AG08396 (cell line): ENCODE measurements around the gene SLC27A2.
"Not testable (repeated sequence)": the region's sequence is repeated elsewhere in the genome, so short reads cannot be mapped to it uniquely, and the experiment has no call there.

Source experiments
- DNase-seq: peaks from one replicate; pipeline ENCODE4 v3.0.0; 2012; ENCODE audit warnings: low spot score, mixed read lengths

Gene SLC27A2

DNA sequence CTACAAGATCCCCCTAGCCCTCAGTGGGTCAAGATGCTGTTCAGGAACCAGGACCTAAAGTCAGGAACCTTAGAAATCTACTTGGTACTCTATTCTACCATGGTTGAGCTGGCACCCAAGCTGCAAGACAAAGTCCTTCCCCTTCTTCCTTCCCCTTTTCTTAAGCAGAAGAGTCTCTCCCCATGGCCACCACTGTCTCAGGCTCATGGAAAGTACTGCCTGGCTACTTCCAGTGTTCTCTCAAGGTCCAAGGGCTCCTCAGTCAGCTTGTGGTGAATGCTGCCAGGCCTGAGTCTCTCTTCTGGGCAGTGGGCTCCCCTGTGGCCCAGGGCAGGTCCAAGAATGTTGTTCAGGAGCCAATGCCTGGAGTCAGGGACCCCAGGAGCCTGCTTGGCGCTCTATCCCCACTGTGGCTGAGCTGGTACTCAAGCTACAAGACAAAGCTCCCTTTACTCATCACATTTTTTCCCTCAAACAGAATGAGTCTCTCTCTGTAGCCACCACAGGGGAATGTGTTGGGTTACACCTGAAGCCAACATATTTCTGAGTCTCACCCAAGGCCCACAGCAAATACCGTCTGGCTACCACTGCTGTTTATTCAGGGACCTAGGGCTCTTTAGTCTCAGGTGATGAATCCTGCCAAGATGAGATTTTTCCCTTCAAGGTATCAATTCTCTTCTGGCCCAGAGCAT is 18.1 kb upstream of the SLC27A2 start:
- DNase-seq: no peak

DNA sequence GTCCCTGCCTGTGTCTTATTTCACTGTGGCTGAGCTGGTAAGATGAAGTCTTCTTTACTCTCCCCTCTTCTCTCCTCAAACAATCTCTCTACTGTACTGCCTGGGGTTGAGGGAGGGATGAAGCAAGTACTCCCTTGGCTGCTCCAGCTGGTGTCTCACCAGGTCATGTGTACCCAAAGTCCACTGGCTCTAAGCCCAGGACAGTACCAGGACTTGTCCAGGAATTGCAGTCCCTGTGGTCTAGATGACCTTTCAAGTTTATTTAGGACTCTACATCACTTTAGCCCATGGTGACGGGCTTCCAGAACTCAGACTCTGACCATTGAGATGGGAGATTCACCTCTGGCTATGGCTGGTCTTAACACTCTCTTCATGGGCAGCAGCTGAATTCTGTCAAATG is 17.5 kb upstream of the SLC27A2 start:
- no peak for DNase-seq

GRCh38 chr15:50166216-50166615 is 15.8 kb upstream of the SLC27A2 start:
- DNase-seq: peak; percentile 76

- no peak for DNase-seq
These were observed 14.9 kb upstream of the SLC27A2 start for GRCh38 chr15:50167110-50167509.

DNA sequence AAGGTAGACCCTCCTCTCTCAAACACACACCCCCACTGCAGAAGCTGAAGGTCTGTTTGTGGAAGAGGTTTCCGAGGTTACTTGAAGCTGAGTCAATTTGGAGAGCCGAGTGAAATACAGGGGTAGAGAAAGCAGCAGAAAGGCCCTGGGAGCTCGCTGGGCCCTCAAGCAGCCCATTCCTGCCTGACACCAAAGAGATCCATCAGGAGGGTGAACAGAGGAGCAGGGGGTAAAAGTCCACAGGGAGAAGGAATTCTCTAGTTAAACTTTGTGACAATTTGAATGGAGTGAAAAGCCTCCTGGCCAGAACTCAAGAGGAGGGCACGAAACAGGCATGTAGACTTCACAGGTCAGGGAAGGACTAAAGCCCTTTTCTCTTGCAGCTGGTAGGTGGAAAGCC is 13.6 kb upstream of the SLC27A2 start:
- no peak for DNase-seq

DNA sequence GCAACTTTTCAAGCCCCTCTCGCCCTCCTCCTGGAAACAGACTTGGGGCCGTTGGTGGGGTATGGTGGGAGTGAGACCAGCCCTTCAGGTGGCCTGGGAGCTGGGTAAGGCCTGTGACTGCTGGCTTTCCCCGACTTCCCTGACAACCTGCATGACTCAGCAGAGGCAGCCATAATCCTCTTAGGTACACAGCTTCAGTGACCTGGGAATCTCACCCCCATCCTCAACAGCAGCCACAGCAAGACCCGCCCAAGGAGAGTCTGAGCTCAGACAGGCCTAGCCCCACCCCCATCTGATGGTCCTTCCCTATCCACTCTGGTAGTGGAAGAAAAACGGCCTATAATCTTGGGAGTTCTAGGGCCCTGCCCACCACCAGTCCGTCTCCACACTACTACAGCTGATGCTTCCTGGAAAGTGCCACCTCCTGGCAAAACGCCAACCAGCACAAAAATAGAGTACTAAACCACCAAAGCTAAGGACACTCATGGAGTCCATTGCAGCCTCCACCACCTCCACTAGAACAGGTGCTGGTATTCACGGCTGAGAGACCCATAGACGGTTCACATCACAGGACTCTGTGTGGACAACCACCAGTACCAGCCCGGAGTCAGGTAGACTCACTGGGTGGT is 13.1 kb upstream of the SLC27A2 start:
- no peak for DNase-seq

DNA sequence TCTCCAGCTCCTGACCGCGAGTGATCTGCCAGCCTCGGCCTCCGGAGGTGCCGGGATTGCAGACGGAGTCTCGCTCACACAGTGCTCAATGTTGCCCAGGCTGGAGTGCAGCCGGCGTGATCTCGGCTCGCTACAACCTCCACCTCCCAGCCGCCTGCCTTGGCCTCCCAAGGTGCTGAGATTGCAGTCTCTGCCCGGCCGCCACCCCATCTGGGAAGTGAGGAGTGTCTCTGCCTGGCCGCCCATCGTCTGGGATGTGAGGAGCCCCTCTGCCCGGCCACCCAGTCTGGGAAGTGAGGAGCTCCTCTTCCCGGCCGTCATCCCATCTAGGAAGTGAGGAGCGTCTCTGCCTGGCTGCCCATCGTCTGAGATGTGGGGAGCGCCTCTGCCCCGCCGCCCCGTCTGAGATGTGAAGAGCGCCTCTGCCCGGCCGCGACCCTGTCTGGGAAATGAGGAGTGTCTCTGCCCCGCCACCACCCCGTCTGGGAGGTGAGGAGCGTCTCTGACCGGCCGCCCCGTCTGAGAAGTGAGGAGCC is 9.6 kb upstream of the SLC27A2 start:
- not testable (repeated sequence) for DNase-seq

DNA sequence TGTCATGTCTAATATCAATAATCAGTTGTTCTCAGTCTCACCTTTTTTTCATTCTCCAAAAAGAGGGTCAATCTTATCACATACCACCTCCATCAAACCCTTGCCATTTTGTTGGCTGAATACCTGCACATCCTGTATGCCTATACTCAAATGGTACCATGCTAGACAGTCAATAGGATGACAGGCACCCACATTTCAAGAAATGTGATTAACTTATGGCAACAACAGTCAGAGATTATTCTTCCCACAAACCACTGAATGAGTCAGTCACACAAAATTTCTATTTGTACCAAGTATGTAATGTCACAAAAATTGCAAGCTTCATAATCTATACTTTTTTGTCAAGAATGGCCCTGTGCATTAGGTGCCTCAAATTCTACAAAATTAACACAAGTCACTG is 5.1 kb upstream of the SLC27A2 start:
- peak; percentile 25 for DNase-seq

DNA sequence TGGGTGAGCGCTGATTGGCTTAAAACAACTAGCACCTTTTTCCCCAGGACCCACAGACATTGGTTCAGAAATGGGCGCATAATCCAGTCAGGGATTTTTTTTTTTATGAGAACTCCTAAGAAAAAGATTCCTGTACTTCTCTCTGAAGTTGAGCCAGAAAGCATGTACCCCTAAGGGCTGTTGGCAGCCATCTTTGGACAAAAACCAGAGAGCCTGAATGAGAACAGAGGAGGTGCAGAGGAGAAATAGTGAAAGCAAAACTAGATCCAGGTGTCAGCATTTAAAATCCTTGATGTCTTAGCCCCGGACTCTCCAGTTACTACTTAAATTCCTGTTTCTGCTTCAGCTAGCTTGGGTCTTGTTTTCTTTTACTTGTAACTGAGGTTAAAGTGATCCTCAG is 1.9 kb upstream of the SLC27A2 start:
- DNase-seq: no peak

GRCh38 chr15:50180582-50180981 is 1.4 kb upstream of the SLC27A2 start:
- DNase-seq: no peak

DNA sequence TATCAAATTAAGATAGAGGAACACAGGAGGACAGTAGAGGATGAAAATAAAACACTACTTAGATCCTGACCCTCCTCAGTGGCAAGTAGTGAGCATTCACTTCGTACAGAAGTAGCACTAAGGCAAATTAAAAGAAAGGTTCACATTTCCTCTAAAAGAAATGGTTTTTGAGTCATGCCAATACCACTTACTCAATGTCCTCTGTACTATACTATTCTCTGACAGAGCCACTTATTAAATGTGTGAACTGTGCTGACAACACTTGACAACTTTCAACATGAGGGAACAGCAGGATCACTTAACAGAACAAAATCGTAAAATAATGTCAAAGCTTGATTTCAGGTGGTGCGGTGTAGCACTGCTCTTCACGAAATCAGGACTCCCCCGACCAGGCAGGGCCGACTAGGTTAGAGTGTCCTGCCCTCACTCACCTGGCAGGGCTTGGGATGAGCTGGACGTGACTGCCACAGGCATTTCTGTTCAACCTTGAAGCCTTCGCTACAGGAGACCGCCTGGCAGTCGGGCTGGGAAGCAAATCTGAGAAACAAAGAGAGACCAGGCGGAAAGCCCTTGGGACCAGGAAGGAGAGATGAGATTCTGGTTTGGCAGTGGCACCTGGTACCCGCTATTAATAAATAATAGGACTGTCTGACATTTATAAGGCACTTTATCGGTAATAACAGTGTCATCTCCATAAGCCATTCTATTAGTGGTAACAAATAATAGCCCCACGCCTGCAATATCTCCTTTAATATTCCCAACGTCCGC is 611 bp upstream of the SLC27A2 start:
- no peak for DNase-seq

DNA sequence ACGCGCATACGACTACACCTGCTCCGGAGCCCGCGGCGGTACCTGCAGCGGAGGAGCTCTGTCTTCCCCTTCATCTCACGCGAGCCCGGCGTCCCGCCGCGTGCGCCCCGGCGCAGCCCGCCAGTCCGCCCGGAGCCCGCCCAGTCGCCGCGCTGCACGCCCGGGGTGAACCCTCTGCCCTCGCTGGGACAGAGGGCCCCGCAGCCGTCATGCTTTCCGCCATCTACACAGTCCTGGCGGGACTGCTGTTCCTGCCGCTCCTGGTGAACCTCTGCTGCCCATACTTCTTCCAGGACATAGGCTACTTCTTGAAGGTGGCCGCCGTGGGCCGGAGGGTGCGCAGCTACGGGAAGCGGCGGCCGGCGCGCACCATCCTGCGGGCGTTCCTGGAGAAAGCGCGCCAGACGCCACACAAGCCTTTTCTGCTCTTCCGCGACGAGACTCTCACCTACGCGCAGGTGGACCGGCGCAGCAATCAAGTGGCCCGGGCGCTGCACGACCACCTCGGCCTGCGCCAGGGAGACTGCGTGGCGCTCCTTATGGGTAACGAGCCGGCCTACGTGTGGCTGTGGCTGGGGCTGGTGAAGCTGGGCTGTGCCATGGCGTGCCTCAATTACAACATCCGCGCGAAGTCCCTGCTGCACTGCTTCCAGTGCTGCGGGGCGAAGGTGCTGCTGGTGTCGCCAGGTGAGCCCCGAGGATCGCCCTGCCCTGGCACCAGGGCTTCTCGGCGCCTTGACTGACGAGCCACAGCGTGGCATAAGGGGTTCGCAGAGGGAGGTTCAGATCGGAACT is 420 bp downstream of the SLC27A2 start:
- DNase-seq: peak; percentile 63

DNA sequence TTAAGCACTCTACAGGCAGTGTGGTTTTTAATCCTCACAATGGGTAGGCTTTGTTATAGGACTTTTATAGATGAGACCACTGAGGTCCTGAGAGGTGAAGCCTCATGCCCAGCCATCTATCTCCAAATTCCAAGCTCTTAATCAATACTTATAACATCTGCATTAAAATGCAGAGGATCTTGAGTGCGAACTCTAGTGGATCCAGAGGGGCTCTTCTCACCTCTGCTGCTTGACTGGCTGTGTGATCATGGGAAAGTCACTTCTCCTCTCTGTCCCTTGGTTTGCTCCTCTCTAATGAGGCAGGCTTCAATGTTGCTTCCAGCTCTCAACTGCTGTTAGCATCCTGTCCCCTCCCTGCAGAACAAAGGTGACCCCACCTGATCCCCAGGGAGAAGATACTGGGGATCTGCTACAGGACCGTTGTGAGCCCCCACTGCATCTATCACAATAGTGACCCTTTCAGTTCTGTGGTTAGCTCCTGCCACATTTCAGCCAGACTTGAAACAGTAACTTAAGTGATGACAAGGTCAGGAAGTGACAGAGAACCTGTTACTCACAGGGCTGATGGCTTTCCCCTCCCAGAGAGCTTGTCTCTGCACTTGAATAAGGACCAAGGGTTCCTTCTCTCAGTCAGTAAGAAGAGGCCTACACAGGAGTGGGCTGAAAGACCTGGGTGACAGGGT is 1.3 kb downstream of the SLC27A2 start:
- DNase-seq: no peak

DNA sequence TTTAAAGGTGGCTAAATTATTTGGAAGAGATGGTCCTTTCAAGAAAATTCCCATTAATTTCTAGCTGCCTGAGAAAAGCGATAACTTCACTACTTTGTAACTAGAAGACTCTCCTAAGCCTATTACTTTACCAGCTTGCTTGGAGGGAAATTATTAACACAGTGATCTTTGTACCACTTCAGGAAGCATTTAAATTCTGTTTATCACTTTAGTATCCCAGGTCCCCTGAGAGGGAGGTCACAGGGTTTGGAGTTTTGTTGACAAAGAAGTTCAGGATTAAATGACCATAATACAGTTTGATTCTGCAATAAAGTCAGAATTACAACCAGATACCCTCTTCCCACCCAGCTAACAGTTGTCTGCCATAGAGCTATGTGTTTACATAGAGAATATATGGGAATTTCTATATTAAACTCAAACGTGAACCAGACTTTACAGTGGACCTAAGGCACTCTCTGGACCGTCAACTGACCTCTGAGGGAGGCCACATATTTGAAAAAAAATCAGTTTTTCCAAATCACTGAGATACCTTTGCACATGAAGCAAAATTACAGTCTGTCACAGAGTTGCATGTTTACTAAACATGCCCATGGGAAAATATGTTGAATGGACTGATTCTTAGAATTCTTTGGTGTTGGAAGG is 3.0 kb downstream of the SLC27A2 start:
- no peak for DNase-seq

DNA sequence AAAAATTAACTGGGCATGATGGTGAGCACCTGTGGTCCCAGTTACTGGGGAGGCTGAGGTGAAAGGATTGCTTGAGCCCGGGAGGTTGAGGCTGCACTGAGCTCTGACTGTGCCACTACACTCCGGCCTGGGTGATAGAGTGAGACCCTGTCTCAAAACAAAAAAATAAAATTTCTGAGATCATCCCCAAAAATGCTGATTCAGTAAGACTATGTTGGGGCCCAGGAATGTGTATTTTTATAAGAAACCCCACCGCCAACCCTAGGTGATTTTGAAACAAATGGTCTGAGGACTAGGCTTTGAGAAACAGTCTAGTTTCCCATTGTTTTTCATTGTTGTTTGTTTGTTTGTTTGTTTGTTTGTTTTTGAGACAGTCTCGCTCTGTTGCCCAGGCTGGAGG is 4.1 kb downstream of the SLC27A2 start:
- no peak for DNase-seq

GRCh38 chr15:50186752-50187151 is 4.8 kb downstream of the SLC27A2 start:
- DNase-seq: no peak

DNA sequence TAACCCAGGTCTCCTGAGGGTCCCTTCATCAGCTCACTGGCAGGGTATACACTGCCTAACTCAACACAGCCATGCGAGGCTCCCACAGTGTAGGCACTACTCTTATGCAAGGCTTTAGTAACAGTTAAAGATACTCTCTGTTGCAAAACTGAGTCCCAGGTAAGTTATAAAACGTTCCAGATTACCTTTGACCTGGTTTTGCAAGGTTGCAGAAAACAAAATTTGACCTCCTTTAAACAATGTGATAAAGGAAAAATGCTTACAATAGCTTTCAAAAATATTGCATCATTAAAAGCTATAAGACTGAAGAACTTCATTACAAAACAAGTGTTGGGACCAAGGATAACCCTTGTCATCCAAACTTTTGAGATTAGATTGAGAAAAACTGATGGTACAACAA is 5.5 kb downstream of the SLC27A2 start:
- DNase-seq: no peak

DNA sequence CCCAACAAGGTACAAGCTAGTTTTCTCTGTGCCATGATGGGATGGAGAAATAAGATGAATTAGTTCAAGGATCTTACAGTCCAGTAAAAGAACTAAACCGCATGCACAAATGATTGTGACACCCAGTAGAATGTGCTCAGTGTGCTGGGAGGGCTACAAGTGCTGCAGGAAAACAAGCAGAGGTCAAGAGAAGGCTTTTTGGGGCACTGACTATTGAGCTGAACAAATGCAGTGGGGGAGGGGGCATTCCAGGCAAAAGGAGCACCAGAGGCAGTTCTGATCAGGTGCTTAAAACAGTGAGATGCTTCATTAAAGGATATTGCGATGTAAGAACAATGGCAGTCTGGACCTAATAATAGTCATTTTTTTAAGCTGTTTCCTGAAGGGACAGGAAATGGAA is 6.0 kb downstream of the SLC27A2 start:
- DNase-seq: no peak

GRCh38 chr15:50188793-50189192 is 6.8 kb downstream of the SLC27A2 start:
- DNase-seq: not testable (repeated sequence)

GRCh38 chr15:50189633-50190032 is 7.6 kb downstream of the SLC27A2 start:
- no peak for DNase-seq

GRCh38 chr15:50190166-50190570 is 8.2 kb downstream of the SLC27A2 start:
- DNase-seq: no peak
